Fibroblast of mammary gland (primary cell): ENCODE results near the gene PRKAG2.

Source experiments
- DNase-seq: peaks from one replicate; pipeline ENCODE4 v3.0.0-alpha.2; 2010; ENCODE audit warnings: low read depth
- H3K4me3 ChIP-seq: 2 replicates; pipeline ENCODE4 v1.5.1; 2011; ENCODE audit warnings: low read depth, mild to moderate bottlenecking, low read length, moderate library complexity; ENCODE audit not compliant: control insufficient read depth
- TF ChIP-seq, protein P1 (sequence below): conservative IDR thresholded peaks from 2 replicates; pipeline ENCODE4 v1.5.1; 2011; ENCODE audit warnings: low read depth, low read length, inconsistent platforms; ENCODE audit not compliant: control insufficient read depth, insufficient read depth

The PRKAG2 gene

DNA sequence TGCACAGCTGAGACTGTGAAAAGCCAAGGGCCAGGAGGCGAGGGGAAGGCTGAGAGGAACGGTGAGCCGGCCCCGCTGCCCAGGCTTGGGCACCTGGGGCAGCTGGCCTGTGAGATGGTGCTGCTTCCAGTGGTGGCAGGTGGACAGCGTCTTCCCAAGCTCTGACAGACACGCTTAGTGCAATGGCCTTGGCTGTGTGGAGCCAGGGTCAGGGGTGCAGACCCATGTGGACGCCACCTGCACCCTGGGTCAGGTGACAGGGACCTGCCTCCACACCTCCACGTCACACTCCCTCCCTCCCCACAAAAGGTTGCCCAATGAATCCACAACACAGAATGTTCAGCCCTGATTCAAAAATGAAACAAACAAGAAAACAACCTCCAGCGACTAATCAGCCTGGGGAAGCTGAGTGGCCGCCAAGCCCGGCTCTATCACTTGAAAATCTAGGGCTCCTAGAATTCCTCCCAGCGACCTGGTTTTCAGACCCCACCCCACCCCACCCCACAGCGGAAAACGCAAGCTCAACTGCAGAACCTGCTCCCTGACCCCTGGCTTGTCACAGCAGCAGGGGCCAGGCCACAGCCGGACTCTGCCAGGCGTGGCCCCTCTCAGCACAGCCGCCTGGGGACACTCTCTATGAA, 54.3 kb downstream of the PRKAG2 start:
- no peak for DNase-seq
- TF ChIP-seq, protein P1, sequence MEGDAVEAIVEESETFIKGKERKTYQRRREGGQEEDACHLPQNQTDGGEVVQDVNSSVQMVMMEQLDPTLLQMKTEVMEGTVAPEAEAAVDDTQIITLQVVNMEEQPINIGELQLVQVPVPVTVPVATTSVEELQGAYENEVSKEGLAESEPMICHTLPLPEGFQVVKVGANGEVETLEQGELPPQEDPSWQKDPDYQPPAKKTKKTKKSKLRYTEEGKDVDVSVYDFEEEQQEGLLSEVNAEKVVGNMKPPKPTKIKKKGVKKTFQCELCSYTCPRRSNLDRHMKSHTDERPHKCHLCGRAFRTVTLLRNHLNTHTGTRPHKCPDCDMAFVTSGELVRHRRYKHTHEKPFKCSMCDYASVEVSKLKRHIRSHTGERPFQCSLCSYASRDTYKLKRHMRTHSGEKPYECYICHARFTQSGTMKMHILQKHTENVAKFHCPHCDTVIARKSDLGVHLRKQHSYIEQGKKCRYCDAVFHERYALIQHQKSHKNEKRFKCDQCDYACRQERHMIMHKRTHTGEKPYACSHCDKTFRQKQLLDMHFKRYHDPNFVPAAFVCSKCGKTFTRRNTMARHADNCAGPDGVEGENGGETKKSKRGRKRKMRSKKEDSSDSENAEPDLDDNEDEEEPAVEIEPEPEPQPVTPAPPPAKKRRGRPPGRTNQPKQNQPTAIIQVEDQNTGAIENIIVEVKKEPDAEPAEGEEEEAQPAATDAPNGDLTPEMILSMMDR, result no peak
- H3K4me3 ChIP-seq, result no peak overlapping the region

DNA sequence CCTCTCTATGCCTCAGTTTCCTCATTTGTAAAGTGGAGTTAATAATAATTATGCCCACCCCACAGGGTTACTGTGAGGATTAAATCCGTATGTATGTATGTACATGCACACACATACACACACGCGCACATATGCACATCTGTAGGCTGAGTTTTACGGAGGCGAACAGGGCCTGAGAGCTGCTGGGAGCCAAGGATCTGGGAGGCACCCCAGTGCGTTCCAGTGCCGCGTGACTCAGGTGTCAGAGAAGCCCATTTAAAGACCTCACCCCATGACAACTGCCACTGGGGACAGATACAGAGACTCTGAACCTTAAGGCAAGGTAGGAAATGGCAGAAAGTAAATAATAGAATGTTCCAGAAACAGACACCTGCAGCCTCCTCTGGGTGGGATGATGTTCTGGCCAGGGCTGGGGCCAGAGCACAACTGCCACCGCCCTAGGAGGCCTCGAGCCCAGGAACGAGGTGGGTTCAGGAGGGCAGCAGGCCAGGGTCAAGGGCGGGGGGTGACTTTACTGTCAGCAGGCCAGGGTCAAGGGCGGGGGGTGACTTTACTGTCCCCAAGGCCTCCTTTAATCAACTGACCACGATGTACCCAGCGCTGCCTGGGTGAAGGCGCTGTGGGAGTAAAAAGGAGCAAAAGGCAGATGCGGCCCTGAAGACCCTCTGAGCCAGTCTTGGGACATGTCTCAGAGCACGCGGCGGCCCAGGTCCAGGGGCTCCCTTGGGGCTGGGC, 54.9 kb downstream of the PRKAG2 start:
- DNase-seq, result no peak
- TF ChIP-seq, protein P1, result no peak
- H3K4me3 ChIP-seq, result no peak overlapping the region

DNA sequence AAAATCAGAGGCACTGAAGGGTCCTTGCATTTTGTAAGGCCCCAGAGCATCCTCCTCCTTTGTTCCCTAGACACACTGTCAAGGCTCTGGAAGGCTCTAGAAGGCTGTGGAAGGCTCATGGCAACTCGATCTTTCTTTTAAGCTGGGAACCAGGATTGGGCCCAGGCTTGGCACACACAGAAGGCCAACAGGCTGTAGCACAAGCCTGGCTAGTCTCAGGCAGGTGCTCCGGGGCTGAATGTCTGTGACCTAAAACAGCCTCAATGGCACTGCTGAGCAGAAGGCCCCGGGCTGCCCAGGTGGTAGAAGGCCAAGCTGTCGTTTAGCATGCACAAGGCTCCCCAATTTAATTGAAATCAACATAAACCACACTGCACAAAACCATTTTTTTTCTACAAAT, 55.7 kb downstream of the PRKAG2 start:
- TF ChIP-seq, protein P1, result no peak
- no peak for DNase-seq
- H3K4me3 ChIP-seq, result no peak overlapping the region

DNA sequence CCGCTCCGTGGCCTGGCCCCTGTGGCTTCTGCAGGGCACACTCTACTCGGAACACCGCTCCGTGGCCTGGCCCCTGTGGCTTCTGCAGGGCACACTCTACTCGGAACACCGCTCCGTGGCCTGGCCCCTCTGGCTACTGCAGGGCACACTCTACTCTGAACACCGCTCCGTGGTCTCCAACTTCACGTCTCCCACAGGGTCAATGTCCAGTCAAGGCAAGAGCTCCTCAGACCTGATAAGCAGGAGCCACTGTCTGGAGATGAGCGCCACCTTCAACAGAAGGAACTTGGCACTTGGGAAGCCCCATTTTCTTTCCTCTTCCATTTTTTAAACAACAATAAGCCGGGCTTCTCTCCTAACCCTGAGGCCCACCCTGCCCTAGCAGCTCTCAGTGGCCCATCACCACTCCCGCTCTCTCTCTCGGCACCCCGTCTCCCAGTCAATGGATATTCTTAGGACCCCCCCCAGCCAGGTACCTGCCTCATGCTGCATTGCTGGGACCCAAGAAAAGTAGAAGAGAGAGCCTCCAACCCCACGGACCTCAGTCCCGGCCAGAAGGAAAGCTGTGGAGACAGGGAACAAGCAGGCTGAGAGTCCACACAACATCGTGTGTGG, 56.3 kb downstream of the PRKAG2 start:
- TF ChIP-seq, protein P1, result no peak
- DNase-seq, result no peak
- no peak overlapping the region for H3K4me3 ChIP-seq

DNA sequence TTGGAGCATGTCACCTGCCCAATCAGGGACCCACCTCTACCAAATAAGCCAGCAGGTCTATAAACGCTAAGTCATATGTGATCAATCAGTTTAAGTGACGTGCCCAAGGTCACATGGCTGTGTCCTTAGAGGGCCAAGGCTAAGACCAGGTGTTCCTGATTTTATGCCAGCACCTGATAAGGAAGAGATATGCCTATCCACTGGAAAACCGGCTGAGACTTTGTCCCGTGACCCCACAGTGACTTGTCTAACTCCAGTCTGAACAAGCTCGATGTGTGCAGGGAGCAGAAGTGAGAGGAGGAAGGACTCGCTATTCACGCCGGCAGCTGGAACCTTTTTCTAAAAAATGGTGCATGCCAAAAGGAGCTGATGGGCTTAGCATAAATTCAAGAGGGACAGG, 57.0 kb downstream of the PRKAG2 start:
- DNase-seq, result no peak
- TF ChIP-seq, protein P1, result no peak
- H3K4me3 ChIP-seq, result no peak overlapping the region

DNA sequence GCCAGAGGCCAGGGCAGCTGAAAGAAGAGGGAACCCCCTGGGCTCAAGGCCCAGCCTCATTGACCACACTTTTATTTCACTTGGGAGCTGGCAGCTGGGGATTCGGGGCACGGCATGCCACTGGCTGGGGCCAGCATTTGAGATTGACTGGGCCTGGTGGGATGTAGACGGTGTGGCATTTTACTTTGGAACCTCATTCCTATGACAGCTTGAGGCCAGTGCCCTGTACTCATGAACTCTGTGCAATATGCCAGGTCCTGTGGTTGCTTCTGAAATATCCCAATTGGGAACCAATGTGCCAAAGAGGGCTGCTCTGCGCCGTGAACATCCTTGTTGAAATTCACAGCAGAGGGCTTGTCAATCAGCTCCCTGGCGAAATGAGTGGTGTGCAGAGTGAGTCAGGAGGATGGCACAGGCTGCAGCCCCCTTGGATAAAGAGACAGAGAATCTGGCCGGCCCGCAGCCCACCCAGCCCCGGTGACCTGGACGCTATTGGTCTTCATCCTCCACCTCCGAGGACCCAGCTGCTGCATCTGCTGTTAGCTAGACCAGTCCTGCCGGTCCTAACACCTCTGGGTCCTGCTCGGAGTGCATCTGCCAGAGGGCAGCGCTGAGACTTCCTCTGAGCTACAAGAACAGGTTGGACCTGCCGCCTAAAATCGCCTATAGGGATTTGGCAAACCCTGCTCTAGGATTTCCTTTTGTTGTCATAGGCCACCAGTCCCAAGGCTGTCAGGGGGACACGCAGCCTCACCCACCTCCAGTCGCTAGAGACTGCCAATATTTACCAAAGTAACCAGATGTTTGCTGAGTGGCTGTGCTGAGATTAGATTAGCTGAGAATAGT, 58.0 kb downstream of the PRKAG2 start:
- DNase-seq, result no peak
- TF ChIP-seq, protein P1, result no peak
- no peak overlapping the region for H3K4me3 ChIP-seq
